IPS DF 6.9 (cell line): ENCODE data around the gene DNAH12.

Experiments used
- DNase-seq: peaks from one replicate; pipeline ENCODE4 v3.0.0-alpha.2; 2013; ENCODE audit warnings: low read depth, low spot score
- H3K27ac ChIP-seq: one replicate; pipeline ENCODE4 v1.5.1; 2013; ENCODE audit warnings: low read length, control low read depth
- H3K27me3 ChIP-seq: 2 replicates; pipeline ENCODE4 v1.6.1; 2013; ENCODE audit warnings: mild to moderate bottlenecking, low read length; ENCODE audit not compliant: control insufficient read depth, insufficient read depth
- H3K36me3 ChIP-seq: 2 replicates; pipeline ENCODE4 v1.6.1; 2013; ENCODE audit warnings: low read length; ENCODE audit not compliant: control insufficient read depth, insufficient read depth
- H3K4me1 ChIP-seq: 2 replicates; pipeline ENCODE4 v1.6.1; 2013; ENCODE audit warnings: low read length; ENCODE audit not compliant: control insufficient read depth, insufficient read depth
- H3K4me3 ChIP-seq: 2 replicates; pipeline ENCODE4 v1.5.1; 2013; ENCODE audit warnings: mild to moderate bottlenecking, low read length
- H3K9me3 ChIP-seq: 2 replicates; pipeline ENCODE4 v1.6.1; 2013; ENCODE audit warnings: low read length, inconsistent platforms; ENCODE audit not compliant: control insufficient read depth, insufficient read depth
- WGBS: extraction: QIAGEN DNeasy Blood & Tissue Kit; methylation state at CpG from one replicate; pipeline ENCODE4 v1.1.7; 2013; ENCODE audit warnings: mixed read lengths, missing lambda C conversion rate; ENCODE audit not compliant: insufficient read length, insufficient coverage; 5-methylcytosine and 5-hydroxymethylcytosine counted together

Gene DNAH12

DNA sequence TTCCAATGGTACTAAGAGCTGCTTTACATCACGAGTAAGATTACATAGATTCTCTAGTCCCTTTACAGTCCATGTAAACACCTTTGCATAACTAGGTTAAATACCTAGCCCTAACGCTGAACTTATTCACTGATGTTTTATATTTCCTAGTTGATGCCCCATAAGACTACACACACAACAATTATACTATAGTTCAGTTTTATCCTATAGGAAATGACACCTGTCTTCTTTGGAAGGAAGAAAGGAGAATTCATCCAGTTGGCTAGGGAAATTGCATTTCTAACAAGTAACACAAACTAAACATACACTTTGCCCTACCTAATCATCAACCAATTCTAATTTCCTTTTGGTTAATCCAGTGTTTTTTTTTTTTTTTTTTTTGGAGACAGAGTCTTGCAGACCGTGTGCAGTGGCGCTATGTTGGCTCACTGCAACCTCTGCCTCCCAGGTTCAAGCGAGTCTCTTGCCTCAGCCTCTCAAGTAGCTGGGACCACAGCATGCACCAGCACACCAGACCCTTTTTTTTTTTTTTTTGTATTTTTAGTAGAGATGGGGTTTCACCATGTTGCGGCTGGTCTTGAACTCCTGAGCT, 25.8 kb upstream of the DNAH12 start:
- Histone ChIP-seq H3K4me3 (no peak overlapping the region), H3K4me1 (no peaks in the 10 kb centered on the region), H3K27me3 (no peaks in the 10 kb centered on the region), H3K36me3 (peaks cover 3% of the 10 kb centered on the region; the same call in 1 of the 2 replicates), H3K9me3 (no peaks in the 10 kb centered on the region), H3K27ac (no peak overlapping the region)
- no peak for DNase-seq
- no CpG with 5 or more reads among the region's 6 CpGs for WGBS

DNA sequence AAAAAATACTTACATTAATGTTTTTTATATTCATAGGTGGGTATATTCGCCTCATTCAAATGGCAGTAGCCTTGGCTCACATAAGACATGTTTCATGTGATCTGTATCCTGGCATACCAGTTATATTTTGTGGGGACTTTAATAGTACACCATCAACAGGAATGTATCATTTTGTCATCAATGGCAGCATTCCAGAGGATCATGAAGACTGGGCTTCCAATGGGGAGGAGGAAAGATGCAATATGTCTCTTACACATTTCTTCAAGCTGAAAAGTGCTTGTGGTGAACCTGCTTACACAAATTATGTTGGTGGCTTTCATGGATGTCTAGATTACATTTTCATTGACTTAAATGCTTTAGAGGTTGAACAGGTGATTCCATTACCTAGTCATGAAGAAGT, 15.4 kb upstream of the DNAH12 start:
- H3K4me1 ChIP-seq, result peaks cover 4% of the 10 kb centered on the region; the same call in 1 of the 2 replicates
- H3K9me3 ChIP-seq, result no peaks in the 10 kb centered on the region
- no CpG with 5 or more reads among the region's 1 CpG for WGBS
- H3K27ac ChIP-seq, result no peak overlapping the region
- peaks cover 4% of the 10 kb centered on the region; the same call in 1 of the 2 replicates for H3K36me3 ChIP-seq
- DNase-seq, result no peak
- no peaks in the 10 kb centered on the region for H3K27me3 ChIP-seq
- H3K4me3 ChIP-seq, result no peak overlapping the region

DNA sequence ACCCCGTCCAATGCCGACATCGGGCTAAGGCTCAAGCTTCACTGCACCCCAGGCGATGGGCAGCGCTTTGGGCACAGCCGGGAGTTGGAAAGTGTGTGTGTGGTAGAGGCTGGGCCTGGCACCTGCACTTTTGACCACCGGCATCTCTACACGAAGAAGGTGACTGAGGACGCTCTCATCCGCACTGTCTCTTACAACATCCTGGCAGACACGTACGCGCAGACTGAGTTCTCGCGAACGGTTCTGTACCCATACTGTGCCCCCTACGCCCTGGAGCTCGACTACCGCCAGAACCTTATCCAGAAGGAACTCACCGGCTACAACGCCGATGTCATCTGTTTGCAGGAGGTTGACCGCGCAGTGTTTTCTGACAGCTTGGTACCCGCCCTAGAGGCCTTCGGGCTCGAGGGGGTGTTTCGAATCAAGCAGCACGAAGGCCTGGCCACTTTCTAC, 13.0 kb upstream of the DNAH12 start:
- no peak for DNase-seq
- peak overlapping the region; percentile 71; the same call in 1 of the 2 replicates for H3K4me3 ChIP-seq
- H3K36me3 ChIP-seq, result peaks cover 4% of the 10 kb centered on the region; the same call in 1 of the 2 replicates
- no CpG with 5 or more reads among the region's 29 CpGs for WGBS
- no peak overlapping the region for H3K27ac ChIP-seq
- no peaks in the 10 kb centered on the region for H3K9me3 ChIP-seq
- H3K4me1 ChIP-seq, result peaks cover 4% of the 10 kb centered on the region; the same call in 1 of the 2 replicates
- H3K27me3 ChIP-seq, result no peaks in the 10 kb centered on the region

DNA sequence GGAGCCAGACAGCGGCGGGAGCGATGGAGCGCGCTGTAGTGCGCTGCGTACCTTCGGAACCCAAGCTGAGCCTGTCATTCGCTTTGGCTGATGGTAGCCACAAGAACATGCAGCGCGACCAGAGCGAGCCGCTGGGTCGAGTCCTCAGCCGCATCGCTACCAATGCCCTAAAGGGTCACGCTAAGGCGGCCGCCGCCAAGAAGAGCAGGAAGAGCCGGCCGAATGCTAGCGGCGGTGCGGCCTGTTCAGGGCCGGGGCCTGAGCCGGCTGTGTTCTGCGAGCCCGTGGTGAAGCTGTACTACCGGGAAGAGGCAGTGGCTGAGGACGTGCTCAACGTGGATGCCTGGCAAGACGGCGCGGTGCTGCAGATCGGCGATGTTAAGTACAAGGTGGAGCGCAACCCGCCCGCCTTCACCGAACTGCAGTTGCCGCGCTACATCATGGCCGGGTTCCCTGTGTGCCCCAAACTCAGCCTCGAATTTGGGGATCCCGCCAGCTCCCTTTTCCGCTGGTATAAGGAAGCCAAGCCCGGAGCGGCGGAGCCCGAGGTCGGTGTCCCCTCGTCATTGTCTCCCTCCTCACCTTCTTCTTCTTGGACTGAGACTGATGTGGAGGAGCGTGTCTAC, 12.4 kb upstream of the DNAH12 start:
- DNase-seq, result no peak
- peaks cover 4% of the 10 kb centered on the region; the same call in 1 of the 2 replicates for H3K4me1 ChIP-seq
- H3K9me3 ChIP-seq, result no peaks in the 10 kb centered on the region
- peaks cover 4% of the 10 kb centered on the region; the same call in 1 of the 2 replicates for H3K36me3 ChIP-seq
- H3K4me3 ChIP-seq, result peak overlapping the region; percentile 71
- WGBS, result no CpG with 5 or more reads among the region's 54 CpGs
- H3K27me3 ChIP-seq, result no peaks in the 10 kb centered on the region
- H3K27ac ChIP-seq, result no peak overlapping the region

DNA sequence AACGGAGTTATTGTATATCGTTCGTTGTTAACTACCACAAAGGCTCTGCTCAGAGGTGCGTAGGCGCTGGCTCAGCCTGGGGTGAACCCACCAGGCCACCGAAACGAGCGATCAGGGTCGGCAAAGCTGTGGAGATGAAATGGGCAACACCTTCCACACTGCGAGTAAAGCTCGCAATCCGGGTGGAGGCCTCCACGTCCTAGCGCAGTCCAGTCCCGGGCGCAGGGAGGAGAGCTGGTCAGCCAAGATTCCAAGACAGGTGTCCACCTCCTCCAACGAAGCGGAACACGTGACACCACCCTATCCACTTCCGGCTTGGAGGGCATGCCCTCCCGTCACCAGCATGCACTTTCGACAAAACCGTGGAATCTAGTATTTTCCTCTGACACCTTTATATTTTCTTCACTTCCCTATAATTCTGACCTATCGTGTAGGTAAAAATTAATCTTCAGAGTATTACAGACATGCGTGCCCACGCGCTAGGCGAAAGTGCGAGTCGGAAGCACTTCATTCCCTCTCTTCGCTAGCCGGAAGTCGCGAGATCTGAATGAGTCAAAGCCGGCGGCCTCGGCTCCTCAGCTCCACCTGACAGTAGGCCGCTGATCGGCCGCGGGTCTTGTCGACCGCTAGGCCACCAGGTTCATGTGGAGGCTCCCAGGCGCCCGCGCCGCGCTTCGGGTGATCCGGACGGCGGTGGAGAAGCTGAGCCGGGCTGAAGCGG, 11.8 kb upstream of the DNAH12 start, which contains the start of gene PDE12:
PDE12 (plus strand) TSS at position 537 of the 721 bp plus-strand sequence; CDS start at position 643, 106 bp downstream.
- no peak within 1 kb of the TSS for H3K27ac ChIP-seq
- H3K4me1 ChIP-seq, result peaks cover 4% of the 10 kb centered on the region; the same call in 1 of the 2 replicates
- DNase-seq, result peak; percentile 55
- H3K4me3 ChIP-seq, result peak within 1 kb of the TSS; percentile 71
- H3K36me3 ChIP-seq, result peaks cover 4% of the 10 kb centered on the region; the same call in 1 of the 2 replicates
- H3K27me3 ChIP-seq, result no peaks in the 10 kb centered on the region
- no peaks in the 10 kb centered on the region for H3K9me3 ChIP-seq
- no CpG with 5 or more reads among the region's 54 CpGs for WGBS

DNA sequence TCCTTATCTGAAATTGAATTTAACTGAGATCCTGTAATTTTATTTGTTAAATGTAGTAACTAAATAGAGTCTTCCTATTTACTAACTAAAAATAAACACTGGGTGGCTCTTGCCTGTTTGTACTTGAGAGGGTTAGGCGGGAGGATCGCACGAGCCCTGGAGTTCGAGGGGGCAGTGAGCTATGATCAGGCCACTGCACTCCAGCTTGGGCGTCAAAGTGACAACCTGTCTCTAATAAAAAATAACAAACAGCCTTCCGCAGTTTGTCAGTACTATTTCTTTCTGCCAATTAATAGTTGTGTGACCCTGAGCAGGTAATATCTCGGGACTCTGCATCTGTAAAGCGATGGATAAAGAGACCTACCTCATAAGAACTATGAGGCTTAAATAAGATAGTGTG, 11.2 kb upstream of the DNAH12 start:
- DNase-seq, result no peak
- H3K9me3 ChIP-seq, result no peaks in the 10 kb centered on the region
- H3K4me1 ChIP-seq, result peaks cover 4% of the 10 kb centered on the region; the same call in 1 of the 2 replicates
- H3K36me3 ChIP-seq, result peaks cover 4% of the 10 kb centered on the region; the same call in 1 of the 2 replicates
- no CpG with 5 or more reads among the region's 8 CpGs for WGBS
- H3K27ac ChIP-seq, result no peak overlapping the region
- no peaks in the 10 kb centered on the region for H3K27me3 ChIP-seq
- H3K4me3 ChIP-seq, result peak overlapping the region; percentile 61; the same call in 1 of the 2 replicates

DNA sequence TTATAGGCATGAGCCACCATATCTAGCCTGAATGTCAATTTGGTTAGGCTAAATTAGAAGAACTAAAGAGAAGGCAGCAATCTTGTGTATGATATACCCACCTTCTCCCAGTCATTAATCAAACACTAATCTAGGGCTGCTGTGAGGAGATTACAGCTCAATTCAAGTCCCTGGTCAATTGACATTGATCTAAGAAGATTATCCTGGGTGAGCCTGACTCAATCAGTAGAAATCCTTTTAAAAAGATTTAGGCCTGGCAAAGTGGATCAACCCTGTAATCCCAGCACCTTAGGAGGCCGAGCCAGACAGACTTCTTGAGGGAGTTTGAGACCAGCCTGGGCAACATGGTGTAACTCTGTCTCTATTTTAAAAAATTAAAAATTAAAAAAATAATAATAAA, 2.5 kb upstream of the DNAH12 start:
- no CpG with 5 or more reads among the region's 1 CpG for WGBS
- no peak overlapping the region for H3K27ac ChIP-seq

DNA sequence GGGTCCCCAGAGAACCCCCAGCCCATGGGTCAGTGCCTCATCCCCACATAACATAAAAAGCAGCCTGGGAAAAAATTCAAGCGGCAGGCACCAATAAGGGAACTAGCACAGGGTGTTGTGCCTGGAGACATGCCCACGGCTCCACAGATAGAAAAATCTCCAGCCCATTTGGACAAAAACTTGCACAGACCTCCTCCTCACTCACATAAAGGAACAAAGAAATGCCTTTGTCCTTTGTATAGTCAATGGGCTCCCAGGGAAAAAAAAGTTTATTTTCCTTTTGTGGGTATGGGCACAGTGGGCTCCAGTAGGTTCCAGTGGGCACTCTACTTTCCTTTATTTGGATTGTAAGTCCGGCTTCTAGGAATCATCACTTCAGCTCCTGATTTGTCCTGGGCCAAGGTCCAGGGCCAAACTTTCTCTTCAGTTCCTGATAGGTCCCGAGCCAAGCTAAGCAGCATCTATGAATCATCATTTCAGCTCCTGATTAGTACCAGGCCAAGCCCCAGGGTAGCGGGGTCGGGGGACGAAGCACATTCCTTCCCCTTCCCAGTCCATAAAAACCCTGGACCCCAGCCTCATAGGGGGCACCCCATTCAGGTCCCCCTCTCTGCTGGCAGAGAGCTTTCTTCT, 1.6 kb upstream of the DNAH12 start:
- no peaks in the 10 kb centered on the region for H3K4me1 ChIP-seq
- H3K4me3 ChIP-seq, result no peak overlapping the region
- H3K27me3 ChIP-seq, result no peaks in the 10 kb centered on the region
- WGBS, result no CpG with 5 or more reads among the region's 7 CpGs
- no peak overlapping the region for H3K27ac ChIP-seq
- no peak for DNase-seq
- H3K36me3 ChIP-seq, result no peaks in the 10 kb centered on the region
- H3K9me3 ChIP-seq, result no peaks in the 10 kb centered on the region

More for the DNA sequence above, 2.5 kb upstream of the DNAH12 start:
- H3K4me1 ChIP-seq, result no peaks in the 10 kb centered on the region
- no peak for DNase-seq
- no peak overlapping the region for H3K4me3 ChIP-seq
- H3K36me3 ChIP-seq, result no peaks in the 10 kb centered on the region
- H3K9me3 ChIP-seq, result no peaks in the 10 kb centered on the region
- H3K27me3 ChIP-seq, result no peaks in the 10 kb centered on the region

DNA sequence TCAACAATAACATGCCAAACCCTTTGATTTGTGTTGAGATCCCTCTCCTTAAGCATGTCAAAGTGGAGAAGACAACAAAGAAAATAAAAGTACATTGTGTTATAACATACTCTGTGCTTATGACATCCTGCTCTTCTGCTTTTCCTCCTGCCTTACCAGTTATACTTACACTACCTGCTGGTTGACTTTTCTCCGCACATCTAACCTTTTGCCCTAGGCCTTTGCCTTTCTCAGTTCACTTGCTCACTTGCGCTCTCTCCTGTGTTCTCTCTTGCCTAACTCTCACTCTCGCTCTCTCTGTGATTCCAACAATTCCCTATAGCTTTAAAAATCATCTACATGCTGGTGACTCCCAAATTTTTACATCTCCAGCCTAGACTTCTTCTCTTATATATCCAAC, 5.7 kb downstream of the DNAH12 start:
- Histone ChIP-seq H3K27me3 (no peaks in the 10 kb centered on the region; the same call in 1 of the 2 replicates), H3K4me3 (no peak overlapping the region), H3K36me3 (no peaks in the 10 kb centered on the region), H3K9me3 (no peaks in the 10 kb centered on the region), H3K4me1 (no peaks in the 10 kb centered on the region), H3K27ac (no peak overlapping the region)
- DNase-seq, result no peak
- no CpG with 5 or more reads among the region's 3 CpGs for WGBS

DNA sequence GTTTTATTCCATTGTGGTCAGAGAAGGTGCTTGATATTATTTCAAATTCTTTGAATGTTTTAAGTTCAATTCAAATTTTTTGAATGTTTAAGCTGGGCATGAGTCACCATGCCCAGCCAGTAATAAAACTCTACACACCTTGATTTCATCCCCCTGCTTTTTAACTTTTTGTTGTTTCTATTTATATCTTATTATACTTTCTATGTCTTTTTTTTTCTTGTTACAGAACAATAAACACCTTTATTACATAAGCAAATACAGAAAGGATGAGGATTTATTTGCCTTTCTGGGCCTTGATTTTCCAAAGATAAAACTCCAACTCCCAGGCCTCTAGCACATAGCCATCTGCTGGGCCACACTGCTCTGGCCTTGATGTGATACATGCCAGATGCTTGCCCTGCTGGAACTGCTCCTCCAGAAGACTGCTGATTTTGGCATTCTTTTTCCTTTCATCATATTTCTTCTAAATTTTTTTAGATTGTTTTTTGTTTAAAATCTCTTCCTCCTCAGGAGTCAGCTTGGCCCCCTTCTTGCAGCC, 14.0 kb downstream of the DNAH12 start:
- Histone ChIP-seq H3K4me3 (no peak overlapping the region), H3K9me3 (no peaks in the 10 kb centered on the region), H3K4me1 (no peaks in the 10 kb centered on the region), H3K27ac (no peak overlapping the region), H3K27me3 (no peaks in the 10 kb centered on the region), H3K36me3 (no peaks in the 10 kb centered on the region)
- no peak for DNase-seq
